Osteoblast (primary cell): ENCODE results near the gene TGFB1. TPM values are rescaled to one million over a fixed set of nuclear protein-coding genes. Genes with fewer than 3 reads are reported as not detected.

ENCODE experiments used
- DNase-seq: peaks from one replicate; pipeline ENCODE4 v3.0.0; 2011; ENCODE audit warnings: low spot score, mixed read lengths; ENCODE audit not compliant: insufficient read length; ENCODE audit errors: missing footprints
- H2AFZ ChIP-seq: 2 replicates; pipeline ENCODE4 v1.6.0; 2011; ENCODE audit warnings: mild to moderate bottlenecking, low read length
- H3K27ac ChIP-seq: 2 replicates; pipeline ENCODE4 v1.5.1; 2011; ENCODE audit warnings: mild to moderate bottlenecking, low read depth, low read length, moderate library complexity
- H3K27me3 ChIP-seq: 2 replicates; pipeline ENCODE4 v1.6.0; 2012; ENCODE audit warnings: mild to moderate bottlenecking, control low read depth, inconsistent platforms, low read length, moderate library complexity; ENCODE audit not compliant: insufficient read depth
- H3K36me3 ChIP-seq: 2 replicates; pipeline ENCODE4 v1.5.1; 2011; ENCODE audit warnings: mild to moderate bottlenecking, low read length, control low read depth, moderate library complexity; ENCODE audit not compliant: insufficient read depth
- H3K4me1 ChIP-seq: 2 replicates; pipeline ENCODE4 v1.5.1; 2011; ENCODE audit warnings: mild to moderate bottlenecking, low read length, control low read depth, moderate library complexity; ENCODE audit not compliant: insufficient read depth
- H3K4me2 ChIP-seq: 2 replicates; pipeline ENCODE4 v1.6.0; 2011; ENCODE audit warnings: mild to moderate bottlenecking, low read length; ENCODE audit not compliant: insufficient read depth
- H3K4me3 ChIP-seq: fragments of 200-600 bp; sonication (generic); 3 replicates; pipeline ENCODE4 v1.5.1; 2012; ENCODE audit warnings: mild to moderate bottlenecking, low read length, inconsistent platforms; ENCODE audit not compliant: insufficient read depth
- H3K79me2 ChIP-seq: 2 replicates; pipeline ENCODE4 v1.6.0; 2012; ENCODE audit warnings: mild to moderate bottlenecking, low read length, control low read depth, inconsistent platforms; ENCODE audit not compliant: insufficient read depth
- H3K9me3 ChIP-seq: 2 replicates; pipeline ENCODE4 v1.5.1; 2011; ENCODE audit warnings: low read depth, low read length, control low read depth
- H4K20me1 ChIP-seq: 2 replicates; pipeline ENCODE4 v1.6.0; 2012; ENCODE audit warnings: mild to moderate bottlenecking, low read length, control low read depth; ENCODE audit not compliant: insufficient read depth
- total RNA-seq: library from RNA; depleted of rRNA; stranded (reverse); fragments of >200 nt; gene quantifications from 2 replicates; pipeline ENCODE4 v1.2.3, GENCODE V29; 2012
- TF ChIP-seq, protein P1 (sequence below): IDR thresholded peaks from 2 replicates; pipeline ENCODE4 v1.5.1; 2011; ENCODE audit warnings: mild to moderate bottlenecking, low read depth, low read length, moderate library complexity; ENCODE audit errors: extremely low read depth

The TGFB1 gene
- total RNA-seq, 1 donor, result 17.4 TPM

GRCh38 chr19:41299755-41300089 lies 54.0 kb downstream of the TGFB1 start:
- Histone ChIP-seq H3K27ac (peak overlapping the region; percentile 99), H3K9me3 (no peaks in the 10 kb centered on the region), H3K27me3 (no peaks in the 10 kb centered on the region), H3K4me3 (no peak overlapping the region), H4K20me1 (peaks cover 25% of the 10 kb centered on the region), H2AFZ (no peak overlapping the region), H3K4me1 (peaks cover 34% of the 10 kb centered on the region), H3K36me3 (peaks cover 87% of the 10 kb centered on the region), H3K79me2 (peaks cover 36% of the 10 kb centered on the region), H3K4me2 (peak overlapping the region; percentile 40)
- peak; percentile 96 for DNase-seq
- TF ChIP-seq, protein P1, sequence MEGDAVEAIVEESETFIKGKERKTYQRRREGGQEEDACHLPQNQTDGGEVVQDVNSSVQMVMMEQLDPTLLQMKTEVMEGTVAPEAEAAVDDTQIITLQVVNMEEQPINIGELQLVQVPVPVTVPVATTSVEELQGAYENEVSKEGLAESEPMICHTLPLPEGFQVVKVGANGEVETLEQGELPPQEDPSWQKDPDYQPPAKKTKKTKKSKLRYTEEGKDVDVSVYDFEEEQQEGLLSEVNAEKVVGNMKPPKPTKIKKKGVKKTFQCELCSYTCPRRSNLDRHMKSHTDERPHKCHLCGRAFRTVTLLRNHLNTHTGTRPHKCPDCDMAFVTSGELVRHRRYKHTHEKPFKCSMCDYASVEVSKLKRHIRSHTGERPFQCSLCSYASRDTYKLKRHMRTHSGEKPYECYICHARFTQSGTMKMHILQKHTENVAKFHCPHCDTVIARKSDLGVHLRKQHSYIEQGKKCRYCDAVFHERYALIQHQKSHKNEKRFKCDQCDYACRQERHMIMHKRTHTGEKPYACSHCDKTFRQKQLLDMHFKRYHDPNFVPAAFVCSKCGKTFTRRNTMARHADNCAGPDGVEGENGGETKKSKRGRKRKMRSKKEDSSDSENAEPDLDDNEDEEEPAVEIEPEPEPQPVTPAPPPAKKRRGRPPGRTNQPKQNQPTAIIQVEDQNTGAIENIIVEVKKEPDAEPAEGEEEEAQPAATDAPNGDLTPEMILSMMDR, result no peak

GRCh38 chr19:41299046-41299754 lies 54.5 kb downstream of the TGFB1 start:
- peaks cover 20% of the 10 kb centered on the region for H4K20me1 ChIP-seq
- DNase-seq, result no peak
- no peak overlapping the region for H3K4me3 ChIP-seq

DNA sequence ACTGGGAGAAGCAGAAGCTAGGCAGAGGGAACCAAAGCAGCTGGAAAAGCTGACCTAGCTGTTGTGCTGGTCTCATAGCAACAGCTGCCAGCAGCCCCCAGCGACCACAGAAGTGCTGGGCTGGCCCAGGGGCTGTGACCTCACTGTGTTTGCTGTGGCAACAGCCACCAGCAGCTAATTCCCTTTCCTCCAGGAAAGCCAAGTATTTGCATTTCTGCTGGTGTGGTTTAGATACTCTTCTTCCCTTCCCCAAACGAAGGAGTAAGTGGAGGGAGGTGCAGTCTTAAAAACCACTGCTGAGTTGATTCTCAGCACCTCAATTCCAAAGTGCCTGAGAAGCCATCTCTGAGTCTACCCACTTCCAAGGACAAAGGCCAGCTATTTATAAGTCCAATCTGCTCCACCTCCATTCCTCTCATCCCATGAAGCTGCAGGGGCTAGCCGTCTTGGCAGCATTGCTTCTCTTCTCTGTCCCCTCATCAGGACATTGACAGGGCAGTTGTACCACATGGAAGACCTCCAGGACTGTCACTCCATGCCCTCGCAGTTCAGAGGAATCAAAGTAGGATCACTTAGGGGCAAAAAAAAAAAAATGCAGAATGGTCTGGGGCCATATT lies 55.3 kb downstream of the TGFB1 start:
- Histone ChIP-seq H3K4me1 (peaks cover 34% of the 10 kb centered on the region), H3K9me3 (no peaks in the 10 kb centered on the region), H3K4me2 (peak overlapping the region; percentile 40), H3K27ac (peak overlapping the region; percentile 99), H3K4me3 (no peak overlapping the region), H3K36me3 (peaks cover 88% of the 10 kb centered on the region), H3K79me2 (peaks cover 46% of the 10 kb centered on the region), H4K20me1 (peaks cover 20% of the 10 kb centered on the region), H3K27me3 (no peaks in the 10 kb centered on the region), H2AFZ (no peak overlapping the region)
- TF ChIP-seq, protein P1, result no peak
- DNase-seq, result peak; percentile 96

More at GRCh38 chr19:41299046-41299754, 54.5 kb downstream of the TGFB1 start:
- Histone ChIP-seq H3K27ac (peak overlapping the region; percentile 99), H3K4me1 (peaks cover 34% of the 10 kb centered on the region), H3K36me3 (peaks cover 87% of the 10 kb centered on the region), H2AFZ (no peak overlapping the region), H3K79me2 (peaks cover 41% of the 10 kb centered on the region), H3K4me2 (peak overlapping the region; percentile 40), H3K27me3 (no peaks in the 10 kb centered on the region), H3K9me3 (no peaks in the 10 kb centered on the region)
- TF ChIP-seq, protein P1, result no peak

GRCh38 chr19:41297628-41298347 lies 55.9 kb downstream of the TGFB1 start:
- H3K36me3 ChIP-seq, result peaks cover 88% of the 10 kb centered on the region
- no peak for DNase-seq

More at GRCh38 chr19:41297628-41298347, 55.9 kb downstream of the TGFB1 start:
- Histone ChIP-seq H3K4me3 (no peak overlapping the region), H3K79me2 (peaks cover 48% of the 10 kb centered on the region), H3K9me3 (no peaks in the 10 kb centered on the region), H2AFZ (no peak overlapping the region), H4K20me1 (peaks cover 20% of the 10 kb centered on the region), H3K4me2 (peak overlapping the region; percentile 37), H3K27me3 (no peaks in the 10 kb centered on the region), H3K4me1 (peaks cover 34% of the 10 kb centered on the region), H3K27ac (peak overlapping the region; percentile 99)
- TF ChIP-seq, protein P1, result no peak
